ENCODE data around the gene PCDHB4.
"Not testable (repeated sequence)": the region's sequence is repeated elsewhere in the genome, so short reads cannot be mapped to it uniquely, and the experiment has no call there.

Gene PCDHB4

GRCh38 chr5:141121563-141121962 lies at the start of gene PCDHB4:
Gene PCDHB4, plus strand, starts transcription at chr5:141121818. Its CDS starts 181 bp downstream, at chr5:141121999.
- no peak for DNase-seq

DNA sequence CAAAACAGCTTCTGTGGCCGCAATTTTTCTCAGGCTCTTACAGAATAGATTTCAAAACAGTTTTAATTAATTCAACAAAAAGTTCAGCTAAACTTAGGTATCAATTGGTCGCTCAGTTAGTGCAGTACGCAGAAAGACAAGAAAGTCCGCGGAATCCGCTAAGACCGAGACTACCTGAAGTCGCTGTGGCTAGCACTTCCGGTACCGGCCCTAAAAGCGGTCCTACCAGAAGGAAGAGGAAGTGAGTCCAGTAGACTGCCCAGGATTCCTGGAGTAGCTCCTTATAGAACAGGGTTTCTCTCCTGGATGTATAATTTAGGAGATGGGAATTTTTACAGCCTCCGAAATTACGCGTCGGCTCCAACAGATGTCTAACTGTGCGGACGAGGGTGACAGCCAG lies 43.8 kb upstream of the PCDHB4 start:
- no peak for DNase-seq

DNA sequence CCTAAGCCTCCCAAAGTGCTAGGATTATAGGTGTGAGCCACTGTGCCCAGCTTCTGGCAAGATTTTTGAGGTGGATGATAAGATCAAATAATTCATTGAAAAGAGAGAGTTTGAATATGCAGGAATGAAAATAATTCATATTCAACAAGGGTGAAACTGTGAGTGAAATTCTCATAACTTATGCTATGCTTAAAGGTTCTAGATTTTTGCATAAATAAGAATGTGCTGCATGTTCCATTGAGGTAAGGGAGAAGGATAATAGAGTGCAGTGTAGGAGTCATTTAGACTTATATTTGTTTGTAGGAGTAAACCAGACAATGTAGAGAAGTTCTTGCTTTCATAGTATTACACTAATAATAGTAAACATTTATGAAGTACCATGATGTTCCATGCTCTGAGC lies 39.4 kb upstream of the PCDHB4 start:
- no peak for DNase-seq

- DNase-seq, result peak; percentile 52
Measured at GRCh38 chr5:141084487-141084989, 37.1 kb upstream of the PCDHB4 start.

DNA sequence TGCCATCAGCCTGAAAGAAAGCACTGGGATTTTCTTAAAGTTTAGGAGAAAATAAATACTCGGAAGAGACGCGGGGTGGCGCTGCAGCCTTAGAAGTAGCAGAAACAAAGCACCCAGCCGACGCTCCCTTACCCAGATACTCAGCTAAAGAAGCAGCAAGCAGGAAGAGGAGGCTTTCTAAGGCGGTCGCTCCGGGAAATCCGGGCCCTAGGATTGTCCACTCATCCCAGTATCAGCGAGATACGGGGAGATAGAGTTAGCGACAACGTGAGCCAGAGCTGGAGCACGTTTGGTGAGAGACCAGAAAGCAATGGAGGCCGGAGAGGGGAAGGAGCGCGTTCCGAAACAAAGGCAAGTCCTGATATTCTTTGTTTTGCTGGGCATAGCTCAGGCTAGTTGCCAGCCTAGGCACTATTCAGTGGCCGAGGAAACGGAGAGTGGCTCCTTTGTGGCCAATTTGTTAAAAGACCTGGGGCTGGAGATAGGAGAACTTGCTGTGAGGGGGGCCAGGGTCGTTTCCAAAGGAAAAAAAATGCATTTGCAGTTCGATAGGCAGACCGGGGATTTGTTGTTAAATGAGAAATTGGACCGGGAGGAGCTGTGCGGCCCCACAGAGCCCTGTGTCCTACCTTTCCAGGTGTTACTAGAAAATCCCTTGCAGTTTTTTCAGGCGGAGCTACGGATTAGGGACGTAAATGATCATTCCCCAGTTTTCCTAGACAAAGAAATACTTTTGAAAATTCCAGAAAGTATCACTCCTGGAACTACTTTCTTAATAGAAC lies 26.9 kb upstream of the PCDHB4 start, which contains the start of gene PCDHB2:
PCDHB2 (plus strand) TSS at position 135 of the 782 bp plus-strand sequence; CDS start at position 311, 176 bp downstream.
- DNase-seq, result no peak

- no peak for DNase-seq
Measured at GRCh38 chr5:141095263-141095641, 26.4 kb upstream of the PCDHB4 start.

DNA sequence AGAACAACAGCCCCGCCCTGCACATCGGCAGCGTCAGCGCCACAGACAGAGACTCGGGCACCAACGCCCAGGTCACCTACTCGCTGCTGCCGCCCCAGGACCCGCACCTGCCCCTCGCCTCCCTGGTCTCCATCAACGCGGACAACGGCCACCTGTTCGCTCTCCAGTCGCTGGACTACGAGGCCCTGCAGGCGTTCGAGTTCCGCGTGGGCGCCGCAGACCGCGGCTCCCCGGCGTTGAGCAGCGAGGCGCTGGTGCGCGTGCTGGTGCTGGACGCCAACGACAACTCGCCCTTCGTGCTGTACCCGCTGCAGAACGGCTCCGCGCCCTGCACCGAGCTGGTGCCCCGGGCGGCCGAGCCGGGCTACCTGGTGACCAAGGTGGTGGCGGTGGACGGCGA lies 25.4 kb upstream of the PCDHB4 start:
- DNase-seq, result not testable (repeated sequence)

GRCh38 chr5:141096586-141096985 lies 25.0 kb upstream of the PCDHB4 start:
- not testable (repeated sequence) for DNase-seq

GRCh38 chr5:141100243-141100805 lies 21.3 kb upstream of the PCDHB4 start, which contains the start of gene PCDHB3:
Gene PCDHB3, plus strand, starts transcription at chr5:141100473. Its CDS starts 177 bp downstream, at chr5:141100650.
- DNase-seq, result no peak

DNA sequence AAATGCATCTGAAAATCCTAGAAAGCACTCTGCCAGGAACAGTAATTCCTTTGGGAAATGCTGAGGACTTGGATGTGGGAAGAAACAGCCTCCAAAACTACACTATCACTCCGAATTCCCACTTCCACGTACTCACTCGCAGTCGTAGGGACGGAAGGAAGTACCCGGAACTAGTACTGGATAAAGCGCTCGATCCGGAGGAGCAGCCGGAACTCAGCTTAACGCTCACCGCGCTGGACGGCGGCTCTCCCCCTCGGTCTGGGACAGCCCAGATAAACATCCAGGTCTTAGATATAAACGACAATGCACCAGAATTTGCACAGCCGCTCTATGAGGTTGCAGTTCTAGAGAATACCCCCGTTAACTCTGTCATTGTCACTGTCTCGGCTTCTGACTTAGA lies 20.6 kb upstream of the PCDHB4 start:
- DNase-seq, result no peak

DNA sequence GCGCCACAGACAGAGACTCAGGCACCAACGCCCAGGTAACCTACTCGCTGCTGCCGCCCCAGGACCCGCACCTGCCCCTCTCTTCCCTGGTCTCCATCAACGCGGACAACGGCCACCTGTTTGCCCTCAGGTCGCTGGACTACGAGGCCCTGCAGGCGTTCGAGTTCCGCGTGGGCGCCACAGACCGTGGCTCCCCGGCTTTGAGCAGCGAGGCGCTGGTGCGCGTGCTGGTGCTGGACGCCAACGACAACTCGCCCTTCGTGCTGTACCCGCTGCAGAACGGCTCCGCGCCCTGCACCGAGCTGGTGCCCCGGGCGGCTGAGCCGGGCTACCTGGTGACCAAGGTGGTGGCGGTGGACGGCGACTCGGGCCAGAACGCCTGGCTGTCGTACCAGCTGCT lies 19.5 kb upstream of the PCDHB4 start:
- not testable (repeated sequence) for DNase-seq

DNA sequence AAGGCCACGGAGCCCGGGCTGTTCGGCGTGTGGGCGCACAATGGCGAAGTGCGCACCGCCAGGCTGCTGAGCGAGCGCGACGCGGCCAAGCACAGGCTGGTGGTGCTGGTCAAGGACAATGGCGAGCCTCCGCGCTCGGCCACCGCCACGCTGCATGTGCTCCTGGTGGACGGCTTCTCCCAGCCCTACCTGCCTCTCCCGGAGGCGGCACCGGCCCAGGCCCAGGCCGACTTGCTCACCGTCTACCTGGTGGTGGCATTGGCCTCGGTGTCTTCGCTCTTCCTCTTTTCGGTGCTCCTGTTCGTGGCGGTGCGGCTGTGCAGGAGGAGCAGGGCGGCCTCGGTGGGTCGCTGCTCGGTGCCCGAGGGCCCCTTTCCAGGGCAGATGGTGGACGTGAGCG lies 19.1 kb upstream of the PCDHB4 start:
- not testable (repeated sequence) for DNase-seq

GRCh38 chr5:141105350-141105749 lies 16.3 kb upstream of the PCDHB4 start:
- no peak for DNase-seq

GRCh38 chr5:141119250-141119649 lies 2.4 kb upstream of the PCDHB4 start:
- no peak for DNase-seq

GRCh38 chr5:141121985-141122384 lies 367 bp downstream of the PCDHB4 start:
- no peak for DNase-seq

DNA sequence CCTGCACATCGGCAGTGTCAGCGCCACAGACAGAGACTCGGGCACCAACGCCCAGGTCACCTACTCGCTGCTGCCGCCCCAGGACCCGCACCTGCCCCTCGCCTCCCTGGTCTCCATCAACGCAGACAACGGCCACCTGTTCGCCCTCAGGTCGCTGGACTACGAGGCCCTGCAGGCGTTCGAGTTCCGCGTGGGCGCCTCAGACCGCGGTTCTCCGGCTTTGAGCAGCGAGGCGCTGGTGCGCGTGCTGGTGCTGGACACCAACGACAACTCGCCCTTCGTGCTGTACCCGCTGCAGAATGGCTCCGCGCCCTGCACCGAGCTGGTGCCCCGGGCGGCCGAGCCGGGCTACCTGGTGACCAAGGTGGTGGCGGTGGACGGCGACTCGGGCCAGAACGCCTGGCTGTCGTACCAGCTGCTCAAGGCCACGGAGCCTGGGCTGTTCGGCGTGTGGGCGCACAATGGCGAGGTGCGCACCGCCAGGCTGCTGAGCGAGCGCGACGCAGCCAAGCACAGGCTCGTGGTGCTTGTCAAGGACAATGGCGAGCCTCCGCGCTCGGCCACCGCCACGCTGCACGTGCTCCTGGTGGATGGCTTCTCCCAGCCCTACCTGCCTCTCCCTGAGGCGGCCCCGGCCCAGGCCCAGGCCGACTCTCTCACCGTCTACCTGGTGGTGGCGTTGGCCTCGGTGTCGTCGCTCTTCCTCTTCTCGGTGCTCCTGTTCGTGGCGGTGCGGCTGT lies 1.9 kb downstream of the PCDHB4 start:
- not testable (repeated sequence) for DNase-seq

DNA sequence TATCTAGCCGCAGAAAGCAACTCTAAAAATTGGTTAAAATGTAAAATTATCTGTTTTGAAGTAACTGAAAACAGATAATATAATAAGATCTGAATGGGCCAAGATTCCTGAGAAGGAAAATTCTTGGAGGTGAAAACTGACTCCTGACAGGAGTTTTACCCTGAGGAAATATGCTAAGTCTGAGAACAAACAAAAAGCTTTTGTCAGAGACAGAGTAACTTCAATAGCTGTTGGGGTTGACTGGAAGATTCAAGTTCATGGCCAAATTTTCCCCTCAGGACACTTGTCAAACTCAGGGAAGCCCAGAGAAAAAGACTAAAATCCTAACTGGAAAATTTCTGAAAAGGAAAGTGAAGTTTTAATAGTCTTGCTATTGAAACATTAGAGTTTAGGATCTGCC lies 5.7 kb downstream of the PCDHB4 start:
- no peak for DNase-seq

DNA sequence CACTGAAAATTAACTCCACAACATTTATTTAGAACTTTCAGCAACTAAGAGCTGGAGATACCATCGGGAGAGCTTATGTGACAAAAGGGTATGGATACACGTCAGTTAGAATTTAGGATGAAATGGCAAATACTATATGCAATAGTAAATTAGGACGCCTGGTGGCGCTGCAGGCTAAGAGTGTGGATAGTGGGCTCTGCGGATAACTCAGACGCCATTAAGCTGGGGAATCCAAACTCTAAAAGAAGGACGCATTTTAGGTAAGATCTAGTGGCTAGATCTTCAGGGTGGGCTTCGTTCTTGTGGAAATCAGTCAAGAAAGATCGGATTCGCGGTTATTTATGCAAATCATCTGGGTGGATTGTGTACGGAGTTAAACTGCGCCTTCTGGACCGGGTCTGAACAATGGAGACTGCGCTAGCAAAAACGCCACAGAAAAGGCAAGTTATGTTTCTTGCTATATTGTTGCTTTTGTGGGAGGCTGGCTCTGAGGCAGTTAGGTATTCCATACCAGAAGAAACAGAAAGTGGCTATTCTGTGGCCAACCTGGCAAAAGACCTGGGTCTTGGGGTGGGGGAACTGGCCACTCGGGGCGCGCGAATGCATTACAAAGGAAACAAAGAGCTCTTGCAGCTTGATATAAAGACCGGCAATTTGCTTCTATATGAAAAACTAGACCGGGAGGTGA lies 13.6 kb downstream of the PCDHB4 start, which contains the start of gene PCDHB5:
PCDHB5 (plus strand) TSS at position 177 of the 688 bp plus-strand sequence; CDS start at position 406, 229 bp downstream.
- no peak for DNase-seq

GRCh38 chr5:141135718-141136266 lies 14.2 kb downstream of the PCDHB4 start:
- no peak for DNase-seq

- DNase-seq, result not testable (repeated sequence)
Measured at GRCh38 chr5:141137346-141137745, 15.7 kb downstream of the PCDHB4 start.

DNA sequence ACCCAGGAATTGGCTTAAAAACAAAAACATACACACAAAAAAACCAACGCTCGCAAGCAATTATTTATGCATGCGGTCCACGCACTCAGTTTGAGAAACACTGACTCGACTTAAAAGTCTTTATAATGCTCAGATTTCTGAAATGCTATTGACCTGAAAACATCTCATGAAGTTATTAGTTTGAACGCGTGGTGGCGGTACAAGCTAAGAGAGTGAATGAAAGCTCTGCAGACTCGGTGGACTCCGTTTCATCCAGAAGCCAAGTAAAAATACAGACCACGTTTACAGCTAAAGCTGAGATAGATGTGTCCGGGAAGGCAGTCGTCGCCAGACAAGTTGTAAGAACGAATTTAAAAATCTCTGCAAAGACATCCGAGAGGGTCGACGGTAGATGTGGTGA lies 28.2 kb downstream of the PCDHB4 start, which contains the start of gene PCDHB6:
PCDHB6 (plus strand) TSS at position 246 of the 400 bp plus-strand sequence. CDS start 201 bp downstream, outside the sequence.
- DNase-seq, result no peak
